HepG2 (cell line): ENCODE measurements around the gene KLHDC4. TPM values are rescaled to one million over a fixed set of nuclear protein-coding genes. Genes with fewer than 3 reads are reported as not detected.
A peak's percentile ranks its signal among the peaks of the same experiment; 100 is the strongest.

Experiments used
- AHR ChIP-seq: IDR thresholded peaks from 2 replicates; pipeline ENCODE4 v1.6.1; 2018; ENCODE audit warnings: missing genetic modification reagents, missing compliant biosample characterization
- ATF7-NPFF ChIP-seq: sonication (generic); formaldehyde crosslinking; IDR thresholded peaks from 2 replicates; pipeline ENCODE4 v1.8.1; 2023; ENCODE audit warnings: mild to moderate bottlenecking, low read depth, missing genetic modification reagents, moderate library complexity
- CHD2 ChIP-seq: IDR thresholded peaks from 2 replicates; pipeline ENCODE4 v1.6.1; 2011; ENCODE audit warnings: low read depth, low read length, improper control_type of control experiment
- FOSL2 ChIP-seq: sonication (generic); formaldehyde crosslinking; IDR thresholded peaks from 2 replicates; pipeline ENCODE4 v1.4.0; 2020; ENCODE audit warnings: missing genetic modification reagents
- IKZF1 ChIP-seq: fragments of 450-650 bp; IDR thresholded peaks from 2 replicates; pipeline ENCODE4 v1.7.1; 2016
- LCORL ChIP-seq, 2 experiments: fragments of 450-650 bp in 1 of 2; sonication (generic) in 1 of 2; formaldehyde crosslinking in 1 of 2; IDR thresholded peaks; 2 replicates each; pipeline versions ENCODE4 v1.5.0 to v1.6.1; 2017 to 2020; ENCODE audit warnings: antibody characterized with exemption in 1 of 2, missing genetic modification reagents in 1 of 2
- PAX8 ChIP-seq: sonication (generic); formaldehyde crosslinking; IDR thresholded peaks from 2 replicates; pipeline ENCODE4 v1.8.0; 2022; ENCODE audit warnings: mild to moderate bottlenecking, missing genetic modification reagents, borderline replicate concordance
- PRDM10 ChIP-seq: sonication (generic); formaldehyde crosslinking; IDR thresholded peaks from 2 replicates; pipeline ENCODE4 v1.4.0; 2020; ENCODE audit warnings: low read depth, missing genetic modification reagents
- PTBP1 ChIP-seq: fragments of 200-400 bp; formaldehyde crosslinking; IDR thresholded peaks from 2 replicates; pipeline ENCODE4 v1.6.1; 2018; ENCODE audit warnings: low read length, low read depth; ENCODE audit not compliant: poor library complexity, severe bottlenecking
- SMARCE1 ChIP-seq: fragments of 450-650 bp; IDR thresholded peaks from 2 replicates; pipeline ENCODE4 v1.6.1; 2017; ENCODE audit warnings: borderline replicate concordance
- THAP11 ChIP-seq: IDR thresholded peaks from 2 replicates; pipeline ENCODE4 v1.6.1; 2016; ENCODE audit warnings: missing biosample characterization, missing genetic modification reagents
- ZHX1 ChIP-seq: sonication (generic); formaldehyde crosslinking; IDR thresholded peaks from 2 replicates; pipeline ENCODE4 v1.8.1; 2022; ENCODE audit warnings: low read depth, mild to moderate bottlenecking, missing genetic modification reagents
- ZNF101 ChIP-seq: sonication (generic); formaldehyde crosslinking; IDR thresholded peaks from 2 replicates; pipeline ENCODE4 v1.4.0; 2020; ENCODE audit warnings: mild to moderate bottlenecking, low read depth, missing genetic modification reagents, borderline replicate concordance
- ZNF235 ChIP-seq: sonication (generic); formaldehyde crosslinking; IDR thresholded peaks from 2 replicates; pipeline ENCODE4 v1.8.1; 2023; ENCODE audit warnings: mild to moderate bottlenecking, missing genetic modification reagents, borderline replicate concordance
- ZNF24 ChIP-seq: fragments of 450-650 bp; IDR thresholded peaks from 2 replicates; pipeline ENCODE4 v1.6.1; 2017; ENCODE audit warnings: antibody characterized with exemption, mild to moderate bottlenecking
- ZNF749 ChIP-seq: sonication (generic); formaldehyde crosslinking; IDR thresholded peaks from 2 replicates; pipeline ENCODE4 v1.8.0; 2022; ENCODE audit warnings: mild to moderate bottlenecking, missing genetic modification reagents, moderate library complexity, borderline replicate concordance
- ZSCAN20 ChIP-seq: sonication (generic); formaldehyde crosslinking; IDR thresholded peaks from 2 replicates; pipeline ENCODE4 v1.4.0; 2020; ENCODE audit warnings: missing genetic modification reagents, mild to moderate bottlenecking, borderline replicate concordance
- ZSCAN5A ChIP-seq: sonication (generic); formaldehyde crosslinking; IDR thresholded peaks from 2 replicates; pipeline ENCODE4 v1.8.0; 2022; ENCODE audit warnings: mild to moderate bottlenecking, missing genetic modification reagents, borderline replicate concordance
- polyA plus RNA-seq, 8 experiments: library from polyadenylated mRNA; depleted of rRNA in 3 of 8; stranded (reverse) in 7 of 8; unstranded in 1 of 8; fragments of >200 nt; fragmentation: Illumina TruSeq in 4 of 8; extraction: Trizol in 4 of 8; gene quantifications; 2 replicates each; pipeline versions ENCODE4 v1.2.1 to v1.2.3, GENCODE V29; 2011 to 2016; ENCODE audit warnings: low read depth in 4 of 8, missing spikeins in 1 of 8, mixed read lengths in 1 of 8; ENCODE audit not compliant: insufficient read depth in 1 of 8
- total RNA-seq, 5 experiments: library from RNA; depleted of rRNA; stranded (reverse); fragments of >200 nt; fragmentation: Illumina TruSeq; extraction: Trizol; gene quantifications; 2 replicates each; pipeline ENCODE4 v1.2.3, GENCODE V29; 2016; ENCODE audit warnings: low read depth in 1 of 5
- TF ChIP-seq, protein P1 (sequence below): sonication (generic); formaldehyde crosslinking; IDR thresholded peaks from 2 replicates; pipeline ENCODE4 v1.5.0; 2020; ENCODE audit warnings: mild to moderate bottlenecking, missing genetic modification reagents

Gene KLHDC4
- total and polyA plus RNA-seq, 2 of the 13 experiments (the other 11 are each of a cell fraction or from before 2014, with no cell fraction given) = 18.7 to 31.8 TPM

- TF ChIP-seq AHR (peak; percentile 11; the same call in 1 of the 2 replicates), ZHX1 (CRISPR knock-in tag) (peak; percentile 71; the same call in 1 of the 2 replicates), PTBP1 (no peak), SMARCE1 (no peak), THAP11 (CRISPR knock-in tag) (peak; percentile 83), ZNF235 (no peak), ZSCAN20 (CRISPR knock-in tag) (peak; percentile 87; the same call in 1 of the 2 replicates), PRDM10 (CRISPR knock-in tag) (no peak), LCORL (IDR thresholded peaks at IDR 0.05) (no peak), LCORL (CRISPR knock-in tag; IDR thresholded peaks at IDR 0.05) (peak; percentile 86; the same call in 1 of the 2 replicates), ATF7-NPFF (CRISPR knock-in tag) (no peak), ZNF24 (peak; percentile 89), IKZF1 (no peak), ZSCAN5A (CRISPR knock-in tag) (no peak; the same call in 1 of the 2 replicates), CHD2 (no peak), FOSL2 (CRISPR knock-in tag) (peak; percentile 85), ZNF101 (no peak), ZNF749 (CRISPR knock-in tag) (no peak), PAX8 (CRISPR knock-in tag) (peak; percentile 54; the same call in 1 of the 2 replicates)
- TF ChIP-seq, protein P1, sequence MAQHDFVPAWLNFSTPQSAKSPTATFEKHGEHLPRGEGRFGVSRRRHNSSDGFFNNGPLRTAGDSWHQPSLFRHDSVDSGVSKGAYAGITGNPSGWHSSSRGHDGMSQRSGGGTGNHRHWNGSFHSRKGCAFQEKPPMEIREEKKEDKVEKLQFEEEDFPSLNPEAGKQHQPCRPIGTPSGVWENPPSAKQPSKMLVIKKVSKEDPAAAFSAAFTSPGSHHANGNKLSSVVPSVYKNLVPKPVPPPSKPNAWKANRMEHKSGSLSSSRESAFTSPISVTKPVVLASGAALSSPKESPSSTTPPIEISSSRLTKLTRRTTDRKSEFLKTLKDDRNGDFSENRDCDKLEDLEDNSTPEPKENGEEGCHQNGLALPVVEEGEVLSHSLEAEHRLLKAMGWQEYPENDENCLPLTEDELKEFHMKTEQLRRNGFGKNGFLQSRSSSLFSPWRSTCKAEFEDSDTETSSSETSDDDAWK (CRISPR knock-in tag) = no peak
Measured at GRCh38 chr16:87789437-87790291, 23.9 kb upstream of the KLHDC4 start (continued).
